Measurements from ENCODE around the gene ABTB2. TPM values are rescaled to one million over a fixed set of nuclear protein-coding genes. Genes with fewer than 3 reads are reported as not detected.

Gene ABTB2
- total and polyA plus RNA-seq, 2 experiments from 2014 or later: 2.6 to 12.1 TPM

GRCh38 chr11:34178209-34178821, 179.5 kb downstream of the ABTB2 start:
- no peaks in the 10 kb centered on the region for H3K36me3 Mint-ChIP-seq (ENCODE audit: low read depth)
- no peak overlapping the region for H3K4me3 ChIP-seq
- no peak for TF ChIP-seq EZH2 (IDR thresholded peaks at IDR 0.05; ENCODE audit: low read depth, unreplicated experiment)
- TF ChIP-seq ZNF462 (CRISPR knock-in tag; IDR thresholded peaks at IDR 0.05): no peak
- TF ChIP-seq ETS1 (IDR thresholded peaks at IDR 0.05): no peak
- no peak for TF ChIP-seq ZNF114 (CRISPR knock-in tag; IDR thresholded peaks at IDR 0.05)
- no peak for TF ChIP-seq JUNB (IDR thresholded peaks at IDR 0.05; ENCODE audit: unreplicated experiment)
- no peak for TF ChIP-seq CTCF (conservative IDR thresholded peaks at IDR 0.05; ENCODE audit: low read depth in 2 of 2)
- TF ChIP-seq REST (IDR thresholded peaks at IDR 0.05; ENCODE audit: unreplicated experiment): no peak
- TF ChIP-seq CREB1 (CRISPR knock-in tag; IDR thresholded peaks at IDR 0.05; ENCODE audit: low read depth): no peak
- no peak for TF ChIP-seq NANOG (IDR thresholded peaks at IDR 0.05; ENCODE audit: borderline replicate concordance)

More at GRCh38 chr11:34178209-34178821, 179.5 kb downstream of the ABTB2 start:
- no peaks in the 10 kb centered on the region for H3K79me2 ChIP-seq (replicated peaks; ENCODE audit: insufficient read depth)
- peaks cover 8% of the 10 kb centered on the region; the same call in 1 of the 3 replicates for H3K4me1 Mint-ChIP-seq
- 0 out of 2 replicates have a peak, but pooled peaks cover 2% of the 10 kb centered on the region for H4K20me1 ChIP-seq (replicated peaks; ENCODE audit: insufficient read depth)
- H2AFZ ChIP-seq: no peak overlapping the region
- H3K9me3 Mint-ChIP-seq: no peaks in the 10 kb centered on the region
- no peak overlapping the region for H3K4me3 Mint-ChIP-seq
- H3K27ac Mint-ChIP-seq: no peak overlapping the region
- peaks cover 5% of the 10 kb centered on the region for H3K27me3 Mint-ChIP-seq (ENCODE audit: insufficient read depth, low read depth, poor library complexity)
- no peaks in the 10 kb centered on the region for H3F3A ChIP-seq (replicated peaks; ENCODE audit: low read depth)
- H3K4me1 ChIP-seq (ENCODE audit: insufficient read depth): peaks cover 8% of the 10 kb centered on the region
- no peak overlapping the region for H3K27ac ChIP-seq (ENCODE audit: low read depth)
- H3K9me2 ChIP-seq (ENCODE audit: insufficient read depth): no peaks in the 10 kb centered on the region
- ATAC-seq (no peak), DNase-seq (ENCODE audit: low spot score) (no peak)
- H3K27me3 ChIP-seq (ENCODE audit: insufficient read depth): no peaks in the 10 kb centered on the region
- no peaks in the 10 kb centered on the region for H3K36me3 ChIP-seq (ENCODE audit: insufficient read depth)
- H3K4me2 ChIP-seq: no peak overlapping the region

All from GM23338 (cell line).